HG03565 (cell line): ENCODE data around the gene EEF1G.
"Not testable (repeated sequence)": the region's sequence is repeated elsewhere in the genome, so short reads cannot be mapped to it uniquely, and the experiment has no call there.

Experiments used
- ATAC-seq: cut with Tn5 transposase; IDR thresholded peaks from one replicate; pipeline ENCODE4 v1.9.1; 2021; ENCODE audit warnings: mild to moderate bottlenecking, moderate library complexity; ENCODE audit not compliant: unreplicated experiment

The EEF1G gene

GRCh38 chr11:62573592-62574362 is at the start of gene EEF1G:
Gene EEF1G (minus strand): TSS chr11:62573891. CDS start chr11:62573842, 49 bp downstream.
- ATAC-seq = peak; percentile 85

GRCh38 chr11:62622476-62623089 is 48.9 kb upstream of the EEF1G start:
- ATAC-seq = no peak

- peak; percentile 84 for ATAC-seq
Measured at GRCh38 chr11:62621567-62622470, 48.1 kb upstream of the EEF1G start, which contains the start of gene B3GAT3. Gene B3GAT3 (minus strand): TSS chr11:62621986. CDS start chr11:62621947, 39 bp downstream.

GRCh38 chr11:62621027-62621566 is 47.4 kb upstream of the EEF1G start:
- ATAC-seq = no peak

GRCh38 chr11:62616957-62617356 is 43.3 kb upstream of the EEF1G start:
- not testable (repeated sequence) for ATAC-seq

GRCh38 chr11:62615521-62615920 is 41.8 kb upstream of the EEF1G start:
- no peak for ATAC-seq

GRCh38 chr11:62614275-62614674 is 40.6 kb upstream of the EEF1G start:
- ATAC-seq = no peak

GRCh38 chr11:62613291-62613778 is 39.6 kb upstream of the EEF1G start:
- ATAC-seq = no peak

- ATAC-seq = peak; percentile 52
Measured at GRCh38 chr11:62612366-62613290, 38.9 kb upstream of the EEF1G start, which contains the start of the genes EML3 and ROM1. Gene EML3 (minus strand): TSS chr11:62612775. CDS start chr11:62612457, 318 bp downstream. Gene ROM1 (plus strand): TSS chr11:62613257. CDS start chr11:62613282, 25 bp downstream.

- peak; percentile 8 for ATAC-seq
Measured at GRCh38 chr11:62611705-62612365, 38.1 kb upstream of the EEF1G start.

- ATAC-seq = no peak
Measured at GRCh38 chr11:62610814-62611704, 37.4 kb upstream of the EEF1G start.

GRCh38 chr11:62610403-62610802 is 36.7 kb upstream of the EEF1G start:
- no peak for ATAC-seq

GRCh38 chr11:62608776-62609175 is 35.1 kb upstream of the EEF1G start:
- ATAC-seq = no peak

GRCh38 chr11:62607714-62608113 is 34.0 kb upstream of the EEF1G start:
- ATAC-seq = no peak

- ATAC-seq = no peak
Measured at GRCh38 chr11:62605902-62606301, 32.2 kb upstream of the EEF1G start.

- ATAC-seq = no peak
Measured at GRCh38 chr11:62605467-62605866, 31.8 kb upstream of the EEF1G start.

GRCh38 chr11:62604460-62605120 is 30.9 kb upstream of the EEF1G start:
- ATAC-seq = no peak
